Measurements from ENCODE around the gene GRK2. TPM values are rescaled to one million over a fixed set of nuclear protein-coding genes. Genes with fewer than 3 reads are reported as not detected.

The GRK2 gene
- total and polyA plus RNA-seq, 2 of the 13 experiments (the other 11 are each of a cell fraction or from before 2014, with no cell fraction given), result 31.3 to 42.4 TPM

- TF ChIP-seq, protein P1, sequence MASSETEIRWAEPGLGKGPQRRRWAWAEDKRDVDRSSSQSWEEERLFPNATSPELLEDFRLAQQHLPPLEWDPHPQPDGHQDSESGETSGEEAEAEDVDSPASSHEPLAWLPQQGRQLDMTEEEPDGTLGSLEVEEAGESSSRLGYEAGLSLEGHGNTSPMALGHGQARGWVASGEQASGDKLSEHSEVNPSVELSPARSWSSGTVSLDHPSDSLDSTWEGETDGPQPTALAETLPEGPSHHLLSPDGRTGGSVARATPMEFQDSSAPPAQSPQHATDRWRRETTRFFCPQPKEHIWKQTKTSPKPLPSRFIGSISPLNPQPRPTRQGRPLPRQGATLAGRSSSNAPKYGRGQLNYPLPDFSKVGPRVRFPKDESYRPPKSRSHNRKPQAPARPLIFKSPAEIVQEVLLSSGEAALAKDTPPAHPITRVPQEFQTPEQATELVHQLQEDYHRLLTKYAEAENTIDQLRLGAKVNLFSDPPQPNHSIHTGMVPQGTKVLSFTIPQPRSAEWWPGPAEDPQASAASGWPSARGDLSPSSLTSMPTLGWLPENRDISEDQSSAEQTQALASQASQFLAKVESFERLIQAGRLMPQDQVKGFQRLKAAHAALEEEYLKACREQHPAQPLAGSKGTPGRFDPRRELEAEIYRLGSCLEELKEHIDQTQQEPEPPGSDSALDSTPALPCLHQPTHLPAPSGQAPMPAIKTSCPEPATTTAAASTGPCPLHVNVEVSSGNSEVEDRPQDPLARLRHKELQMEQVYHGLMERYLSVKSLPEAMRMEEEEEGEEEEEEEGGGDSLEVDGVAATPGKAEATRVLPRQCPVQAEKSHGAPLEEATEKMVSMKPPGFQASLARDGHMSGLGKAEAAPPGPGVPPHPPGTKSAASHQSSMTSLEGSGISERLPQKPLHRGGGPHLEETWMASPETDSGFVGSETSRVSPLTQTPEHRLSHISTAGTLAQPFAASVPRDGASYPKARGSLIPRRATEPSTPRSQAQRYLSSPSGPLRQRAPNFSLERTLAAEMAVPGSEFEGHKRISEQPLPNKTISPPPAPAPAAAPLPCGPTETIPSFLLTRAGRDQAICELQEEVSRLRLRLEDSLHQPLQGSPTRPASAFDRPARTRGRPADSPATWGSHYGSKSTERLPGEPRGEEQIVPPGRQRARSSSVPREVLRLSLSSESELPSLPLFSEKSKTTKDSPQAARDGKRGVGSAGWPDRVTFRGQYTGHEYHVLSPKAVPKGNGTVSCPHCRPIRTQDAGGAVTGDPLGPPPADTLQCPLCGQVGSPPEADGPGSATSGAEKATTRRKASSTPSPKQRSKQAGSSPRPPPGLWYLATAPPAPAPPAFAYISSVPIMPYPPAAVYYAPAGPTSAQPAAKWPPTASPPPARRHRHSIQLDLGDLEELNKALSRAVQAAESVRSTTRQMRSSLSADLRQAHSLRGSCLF (CRISPR knock-in tag; IDR thresholded peaks at IDR 0.05; ENCODE audit: borderline replicate concordance), result no peak
Observed at GRCh38 chr11:67279589-67280340, 13.5 kb downstream of the GRK2 start (continued).

GRCh38 chr11:67280341-67280787, 14.1 kb downstream of the GRK2 start:
- no peaks in the 10 kb centered on the region for H3K27me3 ChIP-seq (ENCODE audit: control insufficient read depth in 1 of 2, insufficient read depth in 2 of 2, low read length in 2 of 2)
- peaks cover 9% of the 10 kb centered on the region; the same call in 1 of the 2 replicates for H4K20me1 ChIP-seq (ENCODE audit: insufficient read depth, low read length)
- H3K79me2 ChIP-seq (ENCODE audit: insufficient read depth, low read length), result peaks cover 5% of the 10 kb centered on the region
- DNase-seq (ENCODE audit: low spot score), result no peak
- in situ Hi-C loops (cut with HindIII; ENCODE audit: extremely low pct_ligation_motif_present, low pct_unique_long_range_greater_than_20kb) (no loop called here), intact Hi-C loops (cut with micrococcal nuclease; ENCODE audit: unreplicated experiment) (no loop called here)
- CTCF ChIA-PET (ENCODE audit: low intra/inter-chr PET ratio, low total read pairs), result no interaction called here
- H3K4me2 ChIP-seq (ENCODE audit: low read depth, low read length), result no peak overlapping the region
- no peak for ATAC-seq
- H3K9me3 ChIP-seq (ENCODE audit: low read length), result no peaks in the 10 kb centered on the region
- peaks cover 41 to 91% of the 10 kb centered on the region in 2 experiments; a peak in 4 of 5 replicates for H3K36me3 ChIP-seq (replicated peaks in 1 of 2; ENCODE audit: control insufficient read depth in 1 of 2, insufficient read depth in 2 of 2, low read length in 2 of 2)
- no peak for FAIRE-seq
- no peaks in the 10 kb centered on the region for H3K4me1 ChIP-seq (ENCODE audit: insufficient read depth, low read length)
- WGBS (ENCODE audit: low lambda C conversion rate), result 93% methylated on average over 3 of the region's 13 CpGs
- no peak overlapping the region for H3K27ac ChIP-seq (ENCODE audit: extremely low read length, insufficient read depth, low read length)
- no peak overlapping the region for H3K9ac ChIP-seq (ENCODE audit: insufficient read depth, low read depth, low read length)
- no peak overlapping the region for H2AFZ ChIP-seq (ENCODE audit: low read length)
- no peak overlapping the region for H3K4me3 ChIP-seq (replicated peaks in 1 of 3; ENCODE audit: insufficient read depth in 1 of 3, low read depth in 2 of 3, low read length in 3 of 3)
- POLR2A ChIA-PET, result interaction anchor here (1.3 kb wide), 1 partner anchor 8 kb away, joined by 7 read pairs; the partner anchor contains the start of gene ANKRD13D
- no TSS peak for BruUV-seq (replicated peaks)
- TF ChIP-seq NR2F6 (IDR thresholded peaks at IDR 0.05) (no peak), NR2F6 (CRISPR knock-in tag; IDR thresholded peaks at IDR 0.05) (no peak), ZNF280D (CRISPR knock-in tag; IDR thresholded peaks at IDR 0.05) (no peak), ZNF790 (CRISPR knock-in tag; IDR thresholded peaks at IDR 0.05; ENCODE audit: borderline replicate concordance) (no peak)
- TF ChIP-seq, protein P2, sequence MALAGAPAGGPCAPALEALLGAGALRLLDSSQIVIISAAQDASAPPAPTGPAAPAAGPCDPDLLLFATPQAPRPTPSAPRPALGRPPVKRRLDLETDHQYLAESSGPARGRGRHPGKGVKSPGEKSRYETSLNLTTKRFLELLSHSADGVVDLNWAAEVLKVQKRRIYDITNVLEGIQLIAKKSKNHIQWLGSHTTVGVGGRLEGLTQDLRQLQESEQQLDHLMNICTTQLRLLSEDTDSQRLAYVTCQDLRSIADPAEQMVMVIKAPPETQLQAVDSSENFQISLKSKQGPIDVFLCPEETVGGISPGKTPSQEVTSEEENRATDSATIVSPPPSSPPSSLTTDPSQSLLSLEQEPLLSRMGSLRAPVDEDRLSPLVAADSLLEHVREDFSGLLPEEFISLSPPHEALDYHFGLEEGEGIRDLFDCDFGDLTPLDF (CRISPR knock-in tag; IDR thresholded peaks at IDR 0.05), result no peak
- TF ChIP-seq, protein P3, sequence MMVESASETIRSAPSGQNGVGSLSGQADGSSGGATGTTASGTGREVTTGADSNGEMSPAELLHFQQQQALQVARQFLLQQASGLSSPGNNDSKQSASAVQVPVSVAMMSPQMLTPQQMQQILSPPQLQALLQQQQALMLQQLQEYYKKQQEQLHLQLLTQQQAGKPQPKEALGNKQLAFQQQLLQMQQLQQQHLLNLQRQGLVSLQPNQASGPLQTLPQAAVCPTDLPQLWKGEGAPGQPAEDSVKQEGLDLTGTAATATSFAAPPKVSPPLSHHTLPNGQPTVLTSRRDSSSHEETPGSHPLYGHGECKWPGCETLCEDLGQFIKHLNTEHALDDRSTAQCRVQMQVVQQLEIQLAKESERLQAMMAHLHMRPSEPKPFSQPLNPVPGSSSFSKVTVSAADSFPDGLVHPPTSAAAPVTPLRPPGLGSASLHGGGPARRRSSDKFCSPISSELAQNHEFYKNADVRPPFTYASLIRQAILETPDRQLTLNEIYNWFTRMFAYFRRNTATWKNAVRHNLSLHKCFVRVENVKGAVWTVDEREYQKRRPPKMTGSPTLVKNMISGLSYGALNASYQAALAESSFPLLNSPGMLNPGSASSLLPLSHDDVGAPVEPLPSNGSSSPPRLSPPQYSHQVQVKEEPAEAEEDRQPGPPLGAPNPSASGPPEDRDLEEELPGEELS (CRISPR knock-in tag; IDR thresholded peaks at IDR 0.05), result no peak
- TF ChIP-seq, protein P4, sequence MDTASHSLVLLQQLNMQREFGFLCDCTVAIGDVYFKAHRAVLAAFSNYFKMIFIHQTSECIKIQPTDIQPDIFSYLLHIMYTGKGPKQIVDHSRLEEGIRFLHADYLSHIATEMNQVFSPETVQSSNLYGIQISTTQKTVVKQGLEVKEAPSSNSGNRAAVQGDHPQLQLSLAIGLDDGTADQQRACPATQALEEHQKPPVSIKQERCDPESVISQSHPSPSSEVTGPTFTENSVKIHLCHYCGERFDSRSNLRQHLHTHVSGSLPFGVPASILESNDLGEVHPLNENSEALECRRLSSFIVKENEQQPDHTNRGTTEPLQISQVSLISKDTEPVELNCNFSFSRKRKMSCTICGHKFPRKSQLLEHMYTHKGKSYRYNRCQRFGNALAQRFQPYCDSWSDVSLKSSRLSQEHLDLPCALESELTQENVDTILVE (CRISPR knock-in tag; IDR thresholded peaks at IDR 0.05), result no peak

All from HepG2 (cell line).